Stimulated activated CD4-positive, alpha-beta T cell treated with anti-CD3 and anti-CD28 coated beads, Interleukin-2, amount 100 ng/mL, for 24 hours (primary cell): ENCODE data around the gene RPS14.

Experiments
- DNase-seq, 2 donors: peaks; one replicate each; pipeline ENCODE4 v3.0.0-alpha.2; 2020

Gene RPS14

GRCh38 chr5:150449517-150450339 is at the start of gene RPS14:
Gene RPS14, minus strand, starts transcription at chr5:150449739. Its CDS starts 2,006 bp downstream, at chr5:150447733.
- peak; percentile 96 to 97 for DNase-seq

- DNase-seq, result no peak
Measured at GRCh38 chr5:150498971-150499370, 49.4 kb upstream of the RPS14 start.

GRCh38 chr5:150498501-150498900 is 49.0 kb upstream of the RPS14 start:
- DNase-seq, result no peak

DNA sequence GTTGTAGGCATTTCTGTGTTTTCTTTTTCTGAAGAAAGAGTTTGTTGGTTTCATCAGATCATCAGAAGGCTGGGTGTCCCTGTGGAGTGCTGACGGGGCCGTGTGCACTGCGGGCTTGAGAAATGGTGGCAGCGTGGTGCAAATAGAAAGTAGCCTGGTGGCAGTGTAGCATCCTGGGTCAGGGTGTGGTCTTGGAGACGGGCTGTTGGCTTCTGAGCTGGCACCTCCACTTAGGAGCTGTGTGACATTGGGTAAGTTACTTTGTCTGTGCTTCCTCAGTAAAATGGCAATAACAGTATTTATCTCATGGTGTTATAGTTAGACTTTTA is 48.4 kb upstream of the RPS14 start:
- DNase-seq, result no peak

DNA sequence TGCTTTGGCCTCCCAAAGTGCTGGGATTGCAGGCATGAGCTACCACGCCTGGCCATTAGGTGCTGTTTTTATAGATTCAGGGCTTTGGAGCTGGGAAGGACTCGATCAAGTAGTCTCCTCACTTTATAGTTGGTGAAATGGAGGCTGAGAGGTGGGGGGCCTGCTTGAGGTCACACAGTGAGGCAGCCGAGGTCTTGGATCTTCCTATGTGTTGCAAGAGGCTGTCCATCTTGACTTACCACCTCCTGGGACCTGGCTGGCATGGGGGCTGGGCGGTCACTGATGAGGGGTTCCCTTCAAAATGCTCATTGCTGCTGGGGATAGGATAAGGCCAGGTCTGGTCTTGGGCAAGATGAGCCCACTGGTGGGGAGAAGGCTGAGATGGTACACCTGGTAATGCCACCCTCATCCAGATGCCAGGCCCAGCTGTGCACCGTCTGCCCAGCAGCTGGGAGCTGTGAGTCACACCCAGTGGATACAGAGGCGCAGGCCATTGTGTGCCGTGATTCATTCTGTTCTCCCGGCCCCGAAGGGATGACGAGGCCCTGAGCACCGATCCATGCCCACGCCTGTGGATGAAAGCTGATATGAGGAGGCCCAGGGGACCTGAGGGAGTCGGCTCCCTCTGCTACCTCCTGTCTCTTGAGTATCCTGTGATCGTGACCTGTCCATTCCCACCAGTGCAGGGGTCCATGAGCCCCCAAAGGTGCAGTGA is 47.9 kb upstream of the RPS14 start:
- no peak for DNase-seq

GRCh38 chr5:150496534-150496933 is 47.0 kb upstream of the RPS14 start:
- DNase-seq, result no peak

DNA sequence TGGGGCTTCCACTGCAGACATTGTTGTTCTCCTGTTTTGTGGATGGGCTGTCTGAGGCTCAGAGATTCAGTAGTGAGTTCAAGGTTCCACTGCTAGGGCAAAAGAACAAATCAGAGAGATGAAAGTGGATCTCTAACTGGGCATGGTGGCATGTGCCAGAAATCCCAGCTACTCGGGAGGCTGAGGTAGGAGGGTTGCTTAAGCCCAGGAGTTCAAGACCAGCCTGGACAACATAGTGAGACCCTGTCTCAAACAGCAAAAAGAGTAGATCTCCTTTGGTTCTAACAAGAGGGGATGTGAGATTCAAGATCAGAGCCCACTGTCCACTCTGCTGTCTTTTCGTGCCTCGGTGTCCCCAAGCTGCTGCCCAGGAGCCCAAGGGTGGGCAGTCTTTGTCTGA is 46.6 kb upstream of the RPS14 start:
- no peak for DNase-seq

DNA sequence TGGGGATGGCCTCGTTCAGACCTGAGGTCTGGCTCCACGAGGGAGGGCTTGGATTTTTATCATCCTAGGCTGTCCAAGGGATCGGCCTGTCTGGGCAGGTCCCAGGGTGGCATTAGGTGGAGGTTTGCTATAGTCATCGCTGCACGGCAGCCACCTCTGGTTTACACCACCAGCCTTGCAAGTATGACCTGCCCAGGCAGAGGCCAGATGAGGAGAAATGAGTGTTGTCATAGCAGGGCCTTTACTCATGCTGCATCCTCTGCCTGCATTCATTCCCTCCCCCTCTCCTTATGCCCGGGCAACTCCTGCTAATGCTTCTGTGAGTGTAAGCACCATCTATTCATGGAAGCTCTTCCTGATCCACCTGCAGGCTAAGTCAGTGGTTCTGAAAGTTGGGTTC is 43.1 kb upstream of the RPS14 start:
- no peak for DNase-seq

DNA sequence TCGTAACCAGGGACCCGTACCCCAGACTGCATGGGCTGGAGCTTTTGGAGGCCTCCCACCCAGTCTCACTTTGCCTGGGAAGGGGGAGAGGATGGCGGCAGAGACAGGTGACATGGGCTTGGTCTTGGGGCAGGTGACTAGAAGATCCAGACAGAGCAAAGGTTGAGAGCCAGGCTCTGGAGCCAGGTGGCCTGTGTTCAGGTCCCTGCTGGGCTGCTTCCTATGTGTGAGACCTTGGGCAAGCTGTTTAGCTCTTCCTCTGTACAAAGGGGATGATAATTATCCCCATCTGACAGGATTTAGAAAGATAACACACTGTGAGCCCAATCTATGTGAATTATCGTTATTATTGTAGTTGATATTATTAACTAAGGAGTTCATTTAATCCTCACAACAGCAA is 42.3 kb upstream of the RPS14 start:
- DNase-seq, result no peak

DNA sequence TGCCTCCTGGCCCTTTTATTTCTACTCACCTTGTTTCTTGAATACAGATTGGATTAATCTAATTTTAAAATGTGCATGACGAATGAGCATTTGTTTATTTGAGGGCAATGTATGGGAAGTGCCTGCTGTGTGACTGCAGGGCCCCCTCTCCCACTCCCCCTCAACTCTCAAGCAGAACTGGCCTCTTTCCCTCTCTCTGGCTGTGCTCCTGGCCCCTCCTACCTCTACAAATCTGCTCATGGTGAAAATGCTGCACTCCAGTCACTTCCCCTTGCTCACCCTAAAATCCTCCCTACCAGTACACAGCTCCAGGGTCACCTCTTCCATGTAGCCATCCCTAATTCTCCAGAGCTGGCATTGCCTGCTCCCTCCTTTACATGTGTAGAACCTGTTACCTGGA is 41.2 kb upstream of the RPS14 start:
- no peak for DNase-seq

DNA sequence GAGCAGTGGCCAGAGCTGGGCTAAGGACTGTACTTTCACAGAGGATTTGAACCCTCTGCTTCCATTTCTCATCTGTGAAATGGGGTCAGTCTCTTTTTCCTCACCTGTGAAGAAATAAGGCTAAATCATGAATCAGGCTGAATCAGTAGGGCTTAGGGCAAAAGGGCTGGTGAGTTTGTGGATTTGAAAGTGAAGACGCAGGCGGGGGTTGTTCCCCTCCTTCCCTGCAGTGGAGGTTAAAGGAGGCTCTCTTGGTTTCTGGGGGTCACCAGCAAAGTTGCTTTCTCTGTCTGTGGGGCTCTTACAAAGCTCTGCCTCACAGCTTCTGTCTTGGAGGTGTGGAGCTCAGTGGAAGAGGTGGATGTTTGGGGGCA is 40.7 kb upstream of the RPS14 start:
- no peak for DNase-seq

GRCh38 chr5:150489360-150490295 is 40.1 kb upstream of the RPS14 start:
- no peak for DNase-seq

DNA sequence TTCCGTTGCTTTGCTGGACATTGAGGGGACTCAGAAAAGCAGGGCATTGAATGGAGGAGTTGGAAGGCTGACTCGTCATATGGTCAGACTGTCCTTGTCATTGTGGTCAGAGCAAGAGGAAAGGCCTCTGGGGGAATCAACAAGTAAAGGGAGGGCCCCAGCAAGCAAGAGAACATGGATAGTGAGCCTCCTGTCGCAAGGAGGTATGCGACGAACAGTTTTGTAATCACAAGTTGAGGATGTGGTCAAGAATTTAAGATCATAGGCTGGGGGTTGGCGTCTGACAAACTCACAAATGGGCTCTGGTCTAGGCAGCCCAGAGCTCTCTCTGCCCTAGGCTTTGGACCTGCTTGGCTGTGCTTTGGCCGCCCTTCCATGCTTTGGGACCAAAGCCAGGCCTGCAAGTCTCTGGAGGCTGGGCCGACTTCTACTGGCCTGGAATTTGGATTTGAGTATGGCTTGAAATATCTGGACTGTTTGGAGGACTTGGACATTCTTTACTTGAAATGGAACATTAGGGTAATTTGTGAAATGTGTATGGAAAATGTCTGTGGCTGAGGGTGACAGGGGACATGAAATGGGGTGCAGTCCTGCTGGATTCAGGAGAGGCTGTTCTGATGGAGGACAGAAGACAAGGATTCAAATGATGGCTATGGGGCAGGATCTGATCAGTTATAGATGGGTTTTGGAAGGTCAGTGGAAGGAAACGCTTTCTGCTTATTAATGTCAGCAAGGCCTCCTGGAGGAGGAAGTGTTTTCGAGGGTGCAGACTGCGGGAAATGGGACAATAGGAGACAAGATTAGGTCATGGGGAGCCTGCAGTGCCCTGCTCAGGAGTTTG is 39.2 kb upstream of the RPS14 start:
- DNase-seq, result no peak

DNA sequence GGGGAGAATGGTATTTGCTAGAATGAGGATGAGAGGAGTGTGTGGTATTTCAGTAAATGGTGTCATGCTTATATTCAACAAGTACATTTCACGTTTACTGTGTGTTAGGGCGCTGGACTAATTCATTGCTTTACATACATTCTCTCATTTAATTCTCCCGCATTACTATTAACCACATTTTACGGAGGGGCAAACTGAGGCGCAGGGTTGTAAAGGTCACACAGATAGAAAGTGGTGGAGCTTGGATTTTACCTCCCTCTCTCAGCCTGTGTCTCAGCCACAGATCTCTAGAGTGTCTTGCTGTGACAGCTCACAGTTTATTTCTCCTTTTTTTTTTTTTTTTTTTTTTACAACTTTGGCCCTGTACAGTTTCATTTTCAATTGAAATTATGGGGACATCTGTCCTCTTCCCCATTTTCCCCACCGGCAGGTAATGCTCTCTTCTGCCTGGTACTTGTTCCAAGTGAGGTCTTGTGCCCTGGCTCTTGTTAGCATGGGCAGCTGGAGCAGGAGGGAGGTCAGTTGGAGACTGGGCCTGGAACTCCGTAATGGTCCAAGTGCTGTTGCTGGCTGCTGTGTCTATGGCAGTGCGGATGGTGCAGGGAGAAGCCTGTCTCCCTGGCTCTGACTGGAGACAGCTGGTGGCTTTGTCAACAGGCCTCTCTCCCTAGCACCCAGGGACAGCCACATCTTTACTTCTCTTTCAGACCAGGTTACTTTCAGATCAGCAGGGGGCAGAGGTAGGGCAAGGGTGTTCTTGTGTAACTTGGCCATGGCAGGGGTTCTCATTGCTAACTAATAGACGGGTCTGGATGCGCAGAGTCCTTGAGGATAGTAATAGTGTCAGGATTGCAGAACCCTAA is 37.9 kb upstream of the RPS14 start:
- no peak for DNase-seq

- DNase-seq, result peak; percentile 40 to 50
Measured at GRCh38 chr5:150486402-150487198, 37.1 kb upstream of the RPS14 start.

GRCh38 chr5:150485693-150486401 is 36.3 kb upstream of the RPS14 start:
- DNase-seq, result peak; percentile 32 to 37

DNA sequence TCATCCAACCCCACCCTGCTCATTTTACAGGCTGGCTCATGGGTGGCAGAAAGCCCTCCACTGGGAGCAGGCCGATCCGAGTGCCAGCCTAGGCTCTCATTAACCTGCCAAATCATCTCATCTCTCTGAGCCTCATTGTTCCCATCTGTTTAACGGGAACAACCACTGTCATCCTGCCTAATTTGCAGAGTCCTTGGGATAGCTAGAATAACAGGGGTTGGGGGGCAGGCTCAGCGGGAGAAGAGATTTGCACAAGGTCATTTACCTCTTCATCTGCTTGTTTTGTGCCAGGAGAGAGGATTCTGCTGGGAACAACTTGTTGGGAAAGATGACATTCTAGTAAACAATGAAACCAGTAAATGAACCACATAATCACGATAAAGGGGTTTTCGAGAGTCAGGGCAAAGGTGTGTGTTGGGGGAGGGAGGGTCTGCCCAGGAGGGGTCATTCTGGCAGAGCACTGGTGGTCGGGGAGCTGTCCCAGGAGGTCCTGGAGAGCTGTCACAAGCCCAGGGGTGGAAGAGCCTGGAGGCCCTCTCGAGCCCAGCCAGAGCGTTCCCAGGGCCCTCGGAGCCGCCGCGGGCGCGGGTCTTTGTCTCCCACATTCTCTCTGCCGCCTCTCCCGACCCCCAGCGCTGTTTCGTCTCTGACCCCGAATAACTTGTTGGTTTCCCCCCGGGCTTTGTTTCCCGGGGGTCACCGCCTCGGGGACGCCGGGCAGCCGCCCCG is 35.6 kb upstream of the RPS14 start:
- DNase-seq, result no peak

- DNase-seq, result no peak
Measured at GRCh38 chr5:150481972-150482406, 32.5 kb upstream of the RPS14 start.

GRCh38 chr5:150481708-150481965 is 32.1 kb upstream of the RPS14 start:
- no peak for DNase-seq
